Kidney (tissue), 14 donors: ENCODE data around the gene CRADD. TPM values are rescaled to one million over a fixed set of nuclear protein-coding genes. Genes with fewer than 3 reads are reported as not detected.

ENCODE experiments used
- DNase-seq, 5 donors: peaks; one replicate each; pipeline ENCODE4 v3.0.0-alpha.2; 2013 to 2020
- FAIRE-seq: peaks from 2 replicates; lab custom pipeline; 2012; peaks lifted over from hg19 to GRCh38; lab: Jason Lieb, UNC
- H3K27ac ChIP-seq, 2 donors: one replicate each; pipeline ENCODE4 v1.7.0; 2013; ENCODE audit warnings: low read depth in 2 of 2, low read length in 2 of 2, inconsistent platforms in 1 of 2
- H3K27me3 ChIP-seq: one replicate; pipeline ENCODE4 v1.7.1; 2013; ENCODE audit warnings: low read length, inconsistent platforms; ENCODE audit not compliant: control insufficient read depth, insufficient read depth
- H3K36me3 ChIP-seq, 3 donors: one replicate each; pipeline versions ENCODE4 v1.7.0 to v1.7.1; 2013; ENCODE audit warnings: low read length in 3 of 3, control low read depth in 1 of 3, inconsistent platforms in 1 of 3; ENCODE audit not compliant: insufficient read depth in 3 of 3, control insufficient read depth in 2 of 3
- H3K4me1 ChIP-seq, 3 donors: one replicate each; pipeline versions ENCODE4 v1.7.0 to v1.7.1; 2013; ENCODE audit warnings: low read length in 3 of 3, inconsistent platforms in 1 of 3, low read depth in 1 of 3; ENCODE audit not compliant: control insufficient read depth in 2 of 3, insufficient read depth in 2 of 3
- H3K4me3 ChIP-seq, 3 donors: one replicate each; pipeline versions ENCODE4 v1.7.0 to v1.8.1; 2013; ENCODE audit warnings: low read length in 3 of 3, control low read depth in 1 of 3, inconsistent platforms in 1 of 3
- H3K9ac ChIP-seq, 3 donors: one replicate each; pipeline versions ENCODE4 v1.7.0 to v1.7.1; 2013; ENCODE audit warnings: low read length in 3 of 3, control low read depth in 1 of 3, inconsistent platforms in 1 of 3
- H3K9me3 ChIP-seq, 3 donors: one replicate each; pipeline versions ENCODE4 v1.7.0 to v1.7.1; 2013; ENCODE audit warnings: low read length in 3 of 3, control low read depth in 1 of 3, inconsistent platforms in 1 of 3; ENCODE audit not compliant: control insufficient read depth in 2 of 3, insufficient read depth in 1 of 3
- CTCF ChIP-seq: IDR thresholded peaks from 3 replicates; pipeline ENCODE4 v1.5.1; 2012; ENCODE audit warnings: mild to moderate bottlenecking, moderate library complexity, borderline replicate concordance; ENCODE audit not compliant: insufficient read depth; ENCODE audit errors: extremely low read depth
- intact Hi-C: fragments of 100-400 bp; cut with DNase I; formaldehyde crosslinking; loops from one replicate; pipeline ENCODE4 v1.11.1; 2022
- polyA plus RNA-seq: library from polyadenylated mRNA; stranded (reverse); fragments of 350-450 nt; fragmentation: Illumina TruSeq; extraction: RNeasy Lipid Tissue Mini Kit (QIAGEN cat#74804); gene quantifications from one replicate; pipeline ENCODE4 v1.2.3, GENCODE V29; 2014; ENCODE audit warnings: low read depth, low replicate concordance; ENCODE audit not compliant: insufficient read depth
- total RNA-seq: library from RNA; stranded (reverse); fragmentation: NEBNext Ultra II Directional; extraction: Animal tissue kit (Norgen Biotek cat#: 25700); gene quantifications from one replicate; pipeline ENCODE4 v1.2.1, GENCODE V29; 2021
- donor health status: control.
- donor health status: control.
- donor health status: control.
- donor health status: control.
- donor health status: control.
- donor health status: DM: yes; HTN: yes; CAD: no.
- donor health status: Normal renal cell carcinoma (clear cell type).

CRADD gene
- total and polyA plus RNA-seq, 2 donors from 2014 or later: 19.1 to 28.8 TPM

DNA sequence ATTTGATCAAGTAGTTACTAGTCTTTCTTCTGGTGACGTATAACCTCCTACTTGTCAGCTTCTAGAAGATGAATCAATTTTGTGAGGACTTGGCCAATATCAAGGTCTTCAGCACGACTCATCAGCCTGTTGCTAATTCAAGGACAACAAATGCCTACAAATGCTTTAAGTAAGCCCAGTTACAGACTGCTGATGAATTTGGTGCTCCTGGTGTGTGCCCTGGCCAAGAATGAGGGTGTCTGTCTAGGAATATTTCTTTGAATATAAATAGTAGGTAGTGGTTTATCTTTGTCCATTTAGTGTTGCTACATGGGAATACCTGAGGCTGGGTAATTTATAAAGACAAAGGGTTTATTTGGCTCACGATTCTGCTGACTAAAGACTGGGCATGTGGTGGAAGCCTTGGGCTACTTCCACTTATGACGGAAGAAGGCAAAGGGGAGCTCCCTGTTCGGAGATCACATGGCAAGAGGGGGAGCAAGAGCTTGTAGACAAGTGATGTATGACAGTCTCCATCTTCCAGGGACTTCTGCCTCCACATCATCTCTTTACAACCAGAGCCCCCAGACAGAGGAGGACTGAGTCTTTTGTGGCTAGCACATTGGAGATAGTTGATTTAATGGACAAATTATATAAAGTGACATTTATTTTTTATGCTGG is 180.2 kb downstream of the CRADD start:
- Histone ChIP-seq H3K36me3 (no peaks in the 10 kb centered on the region), H3K9ac (no peak overlapping the region), H3K27ac (no peak overlapping the region), H3K9me3 (no peaks in the 10 kb centered on the region), H3K4me1 (no peaks in the 10 kb centered on the region), H3K4me3 (no peak overlapping the region), H3K27me3 (no peaks in the 10 kb centered on the region)
- intact Hi-C loops: no loop called here
- no peak for TF ChIP-seq CTCF
- DNase-seq (no peak), FAIRE-seq (no peak)

GRCh38 chr12:93857991-93858447 is 180.8 kb downstream of the CRADD start:
- FAIRE-seq: no peak
- no peaks in the 10 kb centered on the region for H3K27me3 ChIP-seq

GRCh38 chr12:93860668-93861373 is 183.6 kb downstream of the CRADD start:
- DNase-seq (peak in 1 of 5 donors; percentile 54), FAIRE-seq (no peak)
- no peaks in the 10 kb centered on the region for H3K4me1 ChIP-seq
- no peak for TF ChIP-seq CTCF
- peaks cover 0 to 13% (median 0%) of the 10 kb centered on the region in 3 donors for H3K9me3 ChIP-seq
- no peak overlapping the region for H3K9ac ChIP-seq
- no peaks in the 10 kb centered on the region for H3K36me3 ChIP-seq
- intact Hi-C loops: no loop called here
- no peaks in the 10 kb centered on the region for H3K27me3 ChIP-seq
- H3K4me3 ChIP-seq: no peak overlapping the region
- no peak overlapping the region for H3K27ac ChIP-seq

More at GRCh38 chr12:93857991-93858447, 180.8 kb downstream of the CRADD start:
- DNase-seq: no peak
- H3K27ac ChIP-seq: no peak overlapping the region
- no peak overlapping the region for H3K4me3 ChIP-seq
- H3K4me1 ChIP-seq: no peaks in the 10 kb centered on the region
- intact Hi-C loops: no loop called here
- no peaks in the 10 kb centered on the region for H3K36me3 ChIP-seq
- H3K9me3 ChIP-seq: no peaks in the 10 kb centered on the region
- no peak overlapping the region for H3K9ac ChIP-seq
- no peak for TF ChIP-seq CTCF
